Loucy (cell line): Measurements from ENCODE around the gene POU5F1.

Experiments
- H2AFZ ChIP-seq: fragments of 200-600 bp; sonication (generic); 2 replicates; pipeline ENCODE4 v1.6.0; 2016; ENCODE audit warnings: antibody characterized with exemption, mild to moderate bottlenecking, low read length, moderate library complexity
- H3F3A ChIP-seq: fragments of 200-600 bp; 2 replicates; pipeline ENCODE4 v1.6.0; 2016; ENCODE audit warnings: antibody characterized with exemption, low read depth, mild to moderate bottlenecking
- H3K27me3 ChIP-seq: fragments of 200-600 bp; sonication (generic); 2 replicates; pipeline ENCODE4 v1.6.1; 2014; ENCODE audit warnings: low read length, mild to moderate bottlenecking; ENCODE audit not compliant: insufficient read depth, poor library complexity, severe bottlenecking
- H3K36me3 ChIP-seq: fragments of 200-600 bp; sonication (generic); 2 replicates; pipeline ENCODE4 v1.6.1; 2016; ENCODE audit warnings: low read length; ENCODE audit not compliant: insufficient read depth
- H3K4me1 ChIP-seq: fragments of 200-600 bp; sonication (generic); 2 replicates; pipeline ENCODE4 v1.5.1; 2014; ENCODE audit warnings: low read length, mild to moderate bottlenecking; ENCODE audit not compliant: insufficient read depth, poor library complexity, severe bottlenecking
- H3K4me2 ChIP-seq: fragments of 200-600 bp; sonication (generic); 2 replicates; pipeline ENCODE4 v1.6.0; 2014; ENCODE audit warnings: antibody characterized with exemption, low read length, low read depth, mild to moderate bottlenecking; ENCODE audit not compliant: poor library complexity, severe bottlenecking
- H3K4me3 ChIP-seq: fragments of 200-600 bp; sonication (generic); 2 replicates; pipeline ENCODE4 v1.5.1; 2014; ENCODE audit warnings: low read length, mild to moderate bottlenecking, mixed read lengths; ENCODE audit not compliant: poor library complexity, severe bottlenecking
- H3K79me2 ChIP-seq: fragments of 200-600 bp; sonication (generic); 2 replicates; pipeline ENCODE4 v1.6.1; 2014; ENCODE audit warnings: low read length; ENCODE audit not compliant: insufficient read depth
- H3K9ac ChIP-seq: fragments of 200-600 bp; sonication (generic); 2 replicates; pipeline ENCODE4 v1.6.0; 2014; ENCODE audit warnings: mild to moderate bottlenecking, low read depth, low read length, moderate library complexity; ENCODE audit not compliant: poor library complexity, severe bottlenecking
- H3K9me2 ChIP-seq: fragments of 200-600 bp; sonication (generic); replicated peaks from 2 replicates; pipeline ENCODE4 v1.6.1; 2016; ENCODE audit warnings: low read depth, low read length, mixed read lengths
- H3K9me3 ChIP-seq: fragments of 200-600 bp; sonication (generic); 2 replicates; pipeline ENCODE4 v1.6.1; 2014; ENCODE audit warnings: mild to moderate bottlenecking, antibody characterized with exemption, low read length, low read depth; ENCODE audit not compliant: insufficient read depth
- H4K20me1 ChIP-seq: fragments of 200-600 bp; sonication (generic); 2 replicates; pipeline ENCODE4 v1.6.0; 2014; ENCODE audit warnings: antibody characterized with exemption, low read length, mild to moderate bottlenecking; ENCODE audit not compliant: insufficient read depth, poor library complexity, severe bottlenecking
- CTCF ChIP-seq: fragments of 200-600 bp; sonication (generic); conservative IDR thresholded peaks from 2 replicates; pipeline ENCODE4 v1.5.1; 2014; ENCODE audit warnings: mild to moderate bottlenecking, antibody characterized with exemption, low read length
- EZH2phosphoT487 ChIP-seq: fragments of 200-600 bp; IDR thresholded peaks from 2 replicates; pipeline ENCODE4 v1.6.1; 2018; ENCODE audit warnings: antibody characterized with exemption, mild to moderate bottlenecking, moderate library complexity, borderline replicate concordance

POU5F1 gene

GRCh38 chr6:31149827-31150447 lies 20.5 kb downstream of the POU5F1 start:
- no peaks in the 10 kb centered on the region for H3K9me3 ChIP-seq
- H3K4me2 ChIP-seq: no peak overlapping the region
- H3K4me3 ChIP-seq: no peak overlapping the region
- TF ChIP-seq CTCF (no peak), EZH2phosphoT487 (no peak)
- no peaks in the 10 kb centered on the region for H4K20me1 ChIP-seq
- H3K79me2 ChIP-seq: no peaks in the 10 kb centered on the region
- H3K4me1 ChIP-seq: no peaks in the 10 kb centered on the region
- peak overlapping the region; percentile 10 for H3K9ac ChIP-seq
- no peaks in the 10 kb centered on the region for H3K36me3 ChIP-seq
- no peaks in the 10 kb centered on the region for H3K27me3 ChIP-seq
- H3K9me2 ChIP-seq: no peaks in the 10 kb centered on the region
- H2AFZ ChIP-seq: no peak overlapping the region
- H3F3A ChIP-seq: no peaks in the 10 kb centered on the region

- Histone ChIP-seq H3K4me2 (no peak overlapping the region), H4K20me1 (no peaks in the 10 kb centered on the region), H3K36me3 (no peaks in the 10 kb centered on the region), H3K9me2 (no peaks in the 10 kb centered on the region), H3K9ac (no peak overlapping the region), H3K27me3 (no peaks in the 10 kb centered on the region), H3F3A (no peaks in the 10 kb centered on the region), H3K4me3 (no peak overlapping the region), H3K79me2 (no peaks in the 10 kb centered on the region), H2AFZ (no peak overlapping the region), H3K9me3 (no peaks in the 10 kb centered on the region), H3K4me1 (no peaks in the 10 kb centered on the region)
- TF ChIP-seq EZH2phosphoT487 (no peak), CTCF (no peak)
Observed at GRCh38 chr6:31145386-31145785, 25.1 kb downstream of the POU5F1 start.

GRCh38 chr6:31144970-31145340 lies 25.5 kb downstream of the POU5F1 start:
- H3K36me3 ChIP-seq: no peaks in the 10 kb centered on the region
- H2AFZ ChIP-seq: no peak overlapping the region

More at GRCh38 chr6:31144970-31145340, 25.5 kb downstream of the POU5F1 start:
- H3K4me2 ChIP-seq: no peak overlapping the region
- H3F3A ChIP-seq: no peaks in the 10 kb centered on the region
- no peaks in the 10 kb centered on the region for H4K20me1 ChIP-seq
- no peaks in the 10 kb centered on the region for H3K79me2 ChIP-seq
- H3K4me1 ChIP-seq: no peaks in the 10 kb centered on the region
- no peak overlapping the region for H3K9ac ChIP-seq
- TF ChIP-seq EZH2phosphoT487: no peak
- no peak for TF ChIP-seq CTCF
- no peaks in the 10 kb centered on the region for H3K9me2 ChIP-seq
- no peaks in the 10 kb centered on the region for H3K27me3 ChIP-seq
- no peaks in the 10 kb centered on the region for H3K9me3 ChIP-seq
- H3K4me3 ChIP-seq: no peak overlapping the region
